K562 (cell line): ENCODE results near the gene LRRC30. TPM values are rescaled to one million over a fixed set of nuclear protein-coding genes. Genes with fewer than 3 reads are reported as not detected.

Experiments used
- ATAC-seq: fragments of 200-7000 bp; cut with Tn5 transposase; 3 replicates; pipeline ENCODE4 v1.9.1; 2020; ENCODE audit warnings: moderate library complexity
- BruUV-seq: library from RNA; stranded (reverse); fragments of 400-500 nt; replicated peaks from 2 replicates; lab custom pipeline; 2021; lab: Mats Ljungman, UMichigan
- CTCF ChIA-PET: fragments of 300-600 bp; formaldehyde crosslinking; extraction: SDS; loops from one replicate; lab custom pipeline; 2021; ENCODE audit warnings: low intra/inter-chr PET ratio; lab: Yijun Ruan, JAX
- POLR2A ChIA-PET: fragments of 300-600, 350-650 bp; sonication (Branson Sonifier 250); formaldehyde crosslinking; extraction: SDS; loops from one replicate; lab custom pipeline; 2021; ENCODE audit warnings: antibody characterized with exemption, inconsistent platforms; lab: Yijun Ruan, JAX
- DNase-seq, 4 experiments: peaks; one replicate each; pipeline versions ENCODE4 v3.0.0 to v3.0.0-alpha.2; 2011 to 2018; ENCODE audit warnings: low spot score in 3 of 4, mixed read lengths in 3 of 4; ENCODE audit errors: extremely low read depth in 1 of 4
- FAIRE-seq: peaks from 2 replicates; lab custom pipeline; 2011; peaks lifted over from hg19 to GRCh38; lab: Jason Lieb, UNC
- H2AFZ ChIP-seq: 2 replicates; pipeline ENCODE4 v1.6.0; 2011; ENCODE audit warnings: low read depth, low read length, control low read depth, inconsistent platforms
- H3K27ac ChIP-seq: fragments of 200-600 bp; 3 replicates; pipeline ENCODE4 v1.8.0; 2011; ENCODE audit warnings: low read depth, mild to moderate bottlenecking, control low read depth, inconsistent platforms, low read length, moderate library complexity, mixed read lengths; ENCODE audit errors: extremely low read depth
- H3K27me3 ChIP-seq, 2 experiments: fragments of 300-600 bp in 1 of 2; 2 replicates in 1 of 2; 3 replicates in 1 of 2; pipeline versions ENCODE4 v1.6.0 to v1.8.0; 2011; ENCODE audit warnings: inconsistent platforms in 2 of 2, low read length in 2 of 2, mild to moderate bottlenecking in 1 of 2, mixed read lengths in 1 of 2, moderate library complexity in 1 of 2; ENCODE audit not compliant: control insufficient read depth in 2 of 2, insufficient read depth in 2 of 2
- H3K36me3 ChIP-seq: fragments of 300-600 bp; 3 replicates; pipeline ENCODE4 v1.8.0; 2011; ENCODE audit warnings: mild to moderate bottlenecking, low read length, inconsistent platforms; ENCODE audit not compliant: control insufficient read depth, insufficient read depth
- H3K4me1 ChIP-seq, 2 experiments: fragments of 200-600 bp in 1 of 2; replicated peaks in 1 of 2; 2 replicates in 1 of 2; 3 replicates in 1 of 2; pipeline versions ENCODE4 v1.5.1 to v1.8.0; 2011; ENCODE audit warnings: inconsistent platforms in 2 of 2, low read length in 2 of 2, mild to moderate bottlenecking in 1 of 2, mixed read lengths in 1 of 2, moderate library complexity in 1 of 2; ENCODE audit not compliant: control insufficient read depth in 2 of 2, insufficient read depth in 2 of 2
- H3K4me2 ChIP-seq: 2 replicates; pipeline ENCODE4 v1.6.1; 2011; ENCODE audit warnings: low read length, control low read depth, inconsistent platforms, mixed read lengths; ENCODE audit not compliant: insufficient read depth
- H3K4me3 ChIP-seq: fragments of 200-600 bp; sonication (generic), shearing (Covaris generic); 2 replicates; pipeline ENCODE4 v1.5.1; 2016; ENCODE audit warnings: control low read depth, inconsistent platforms
- H3K79me2 ChIP-seq: fragments of 200-600 bp; 3 replicates; pipeline ENCODE4 v1.8.0; 2011; ENCODE audit warnings: low read length, inconsistent platforms; ENCODE audit not compliant: control insufficient read depth, insufficient read depth
- H3K9ac ChIP-seq, 2 experiments: 2 replicates each; pipeline versions ENCODE4 v1.6.0 to v1.6.1; 2011; ENCODE audit warnings: low read depth in 2 of 2, low read length in 2 of 2, control low read depth in 1 of 2, inconsistent platforms in 1 of 2, mild to moderate bottlenecking in 1 of 2, mixed read lengths in 1 of 2; ENCODE audit not compliant: insufficient read depth in 1 of 2
- H3K9me1 ChIP-seq: one replicate; pipeline ENCODE4 v1.6.0; 2011; ENCODE audit warnings: inconsistent platforms, mild to moderate bottlenecking, low read length, moderate library complexity; ENCODE audit not compliant: control insufficient read depth, insufficient read depth
- H3K9me3 ChIP-seq: replicated peaks from 2 replicates; pipeline ENCODE4 v1.5.1; 2011; ENCODE audit warnings: low read depth, low read length, inconsistent platforms; ENCODE audit not compliant: control insufficient read depth, insufficient read depth
- H4K20me1 ChIP-seq: replicated peaks from 2 replicates; pipeline ENCODE4 v1.6.1; 2011; ENCODE audit warnings: low read length, inconsistent platforms, mixed read lengths; ENCODE audit not compliant: control insufficient read depth, insufficient read depth
- C11orf30 ChIP-seq: fragments of 450-650 bp; IDR thresholded peaks from 2 replicates; pipeline ENCODE4 v1.6.1; 2016; ENCODE audit warnings: low read depth, mild to moderate bottlenecking
- MAFF ChIP-seq: IDR thresholded peaks from 2 replicates; pipeline ENCODE4 v1.6.1; 2012; ENCODE audit warnings: low read length, improper control_type of control experiment
- MAFG ChIP-seq: fragments of 450-650 bp; conservative IDR thresholded peaks from 2 replicates; pipeline ENCODE4 v1.6.1; 2016; ENCODE audit warnings: missing genetic modification characterization, missing compliant biosample characterization
- PCBP1 ChIP-seq: fragments of 200-400 bp; formaldehyde crosslinking; IDR thresholded peaks from 2 replicates; pipeline ENCODE4 v1.6.1; 2018; ENCODE audit warnings: mild to moderate bottlenecking, low read depth, low read length; ENCODE audit not compliant: poor library complexity, severe bottlenecking
- POLR2H ChIP-seq: IDR thresholded peaks from 2 replicates; pipeline ENCODE4 v1.6.1; 2016; ENCODE audit warnings: missing genetic modification characterization, low read depth, mild to moderate bottlenecking, control low read depth, missing compliant biosample characterization, moderate library complexity
- TFAM ChIP-seq: fragments of 250-450 bp; sonication (Bioruptor Pico); conservative IDR thresholded peaks from 2 replicates; pipeline ENCODE4 v1.5.0; 2021; ENCODE audit warnings: mild to moderate bottlenecking, moderate library complexity
- WGBS: fragments of 100-300 bp; shearing (Covaris generic); methylation state at CpG from one replicate; pipeline ENCODE4 v1.1.6; 2016; ENCODE audit warnings: low coverage, mixed read lengths; ENCODE audit not compliant: insufficient coverage; ENCODE audit errors: missing lambda C conversion rate; 5-methylcytosine and 5-hydroxymethylcytosine counted together
- in situ Hi-C: fragments of 300-500 bp; cut with MboI; formaldehyde crosslinking; loops from 4 replicates; pipeline ENCODE4 v1.15.0; 2018; ENCODE audit warnings: inconsistent platforms, mixed read lengths
- intact Hi-C: fragments of 100-400 bp; cut with micrococcal nuclease; formaldehyde crosslinking; loops from 2 replicates; pipeline ENCODE4 v1.14.2; 2022
- polyA plus RNA-seq, 8 experiments: library from polyadenylated mRNA; depleted of rRNA in 4 of 8; stranded (reverse) in 5 of 8; unstranded in 3 of 8; fragments of >200 nt; fragmentation: Nextera tagmentation in 2 of 8; fragmentation: Illumina TruSeq in 1 of 8; extraction: Ambion mirVana in 2 of 8; extraction: Trizol in 1 of 8; gene quantifications; 2 replicates each; pipeline versions ENCODE4 v1.2.1 to v1.2.3, GENCODE V29; 2011 to 2014; ENCODE audit warnings: inconsistent platforms in 1 of 8, missing spikeins in 1 of 8
- total RNA-seq, 7 experiments: library from RNA; depleted of rRNA in 6 of 7; stranded (reverse); fragments of >200 nt in 6 of 7; fragmentation: Illumina TruSeq in 2 of 7; extraction: Trizol in 2 of 7; gene quantifications; 2 replicates each; pipeline versions ENCODE4 v1.2.1 to v1.2.3, GENCODE V29; 2011 to 2021; ENCODE audit warnings: low replicate concordance in 1 of 7
- TF ChIP-seq, protein P1 (sequence below): fragments of 450-650 bp; formaldehyde crosslinking; IDR thresholded peaks from 2 replicates; pipeline ENCODE4 v1.4.0; 2020; ENCODE audit warnings: mild to moderate bottlenecking, mixed read lengths

Gene LRRC30
- total and polyA plus RNA-seq, 9 of the 15 experiments (the other 6 are each of a cell fraction or from before 2014, with no cell fraction given), result not detected

DNA sequence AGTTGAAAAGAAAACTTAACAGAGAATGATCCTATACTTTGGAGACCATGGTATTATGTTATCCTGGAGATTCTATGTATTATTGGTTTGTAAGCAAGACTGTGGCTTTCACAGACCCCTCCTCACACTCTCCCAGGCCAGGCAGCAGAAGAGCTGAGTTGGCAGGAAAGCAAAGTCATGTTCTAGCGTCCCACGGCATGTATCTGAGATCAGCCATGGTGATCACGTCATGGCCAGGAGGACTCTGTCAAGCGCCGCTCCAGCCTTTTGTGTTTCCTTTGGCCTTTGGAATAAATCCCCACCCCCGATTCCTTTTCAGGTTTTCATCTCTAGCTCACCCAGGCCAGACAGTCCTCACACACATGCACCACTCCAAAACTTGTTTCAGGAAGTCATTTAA, 39.1 kb downstream of the LRRC30 start:
- ChIA-PET POLR2A (interaction anchor here (0.8 kb wide), 1 partner anchor 157 kb away, joined by 3 read pairs; no protein-coding TSS in a partner anchor), CTCF (no interaction called here)
- H3K4me1 ChIP-seq, result no peaks in the 10 kb centered on the region
- no peak overlapping the region for H3K27ac ChIP-seq
- in situ Hi-C loops, result no loop called here
- H3K4me2 ChIP-seq, result no peak overlapping the region
- H4K20me1 ChIP-seq, result no peaks in the 10 kb centered on the region
- no peak overlapping the region for H3K4me3 ChIP-seq
- TF ChIP-seq, protein P1, sequence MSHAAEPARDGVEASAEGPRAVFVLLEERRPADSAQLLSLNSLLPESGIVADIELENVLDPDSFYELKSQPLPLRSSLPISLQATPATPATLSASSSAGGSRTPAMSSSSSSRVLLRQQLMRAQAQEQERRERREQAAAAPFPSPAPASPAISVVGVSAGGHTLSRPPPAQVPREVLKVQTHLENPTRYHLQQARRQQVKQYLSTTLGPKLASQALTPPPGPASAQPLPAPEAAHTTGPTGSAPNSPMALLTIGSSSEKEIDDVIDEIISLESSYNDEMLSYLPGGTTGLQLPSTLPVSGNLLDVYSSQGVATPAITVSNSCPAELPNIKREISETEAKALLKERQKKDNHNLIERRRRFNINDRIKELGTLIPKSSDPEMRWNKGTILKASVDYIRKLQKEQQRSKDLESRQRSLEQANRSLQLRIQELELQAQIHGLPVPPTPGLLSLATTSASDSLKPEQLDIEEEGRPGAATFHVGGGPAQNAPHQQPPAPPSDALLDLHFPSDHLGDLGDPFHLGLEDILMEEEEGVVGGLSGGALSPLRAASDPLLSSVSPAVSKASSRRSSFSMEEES (CRISPR knock-in tag), result no peak
- TF ChIP-seq MAFF (0 out of 2 replicates have a peak, but pooled peaks have one; percentile 7), MAFG (tag) (peak; percentile 43; the same call in 1 of the 2 replicates), POLR2H (tag) (no peak), TFAM (CRISPR knock-in tag) (no peak), C11orf30 (peak; percentile 58), PCBP1 (no peak)
- intact Hi-C loops, result loop anchor here (10.0 kb wide), 1 partner anchor 295 kb away; the partner anchor contains the start of gene PTPRM
- no peak for DNase-seq
- no peak for ATAC-seq
- H3K9ac ChIP-seq, result no peak overlapping the region
- H3K9me3 ChIP-seq, result no peaks in the 10 kb centered on the region
- FAIRE-seq, result no peak
- no peak overlapping the region for H2AFZ ChIP-seq
- no peaks in the 10 kb centered on the region for H3K79me2 ChIP-seq
- H3K9me1 ChIP-seq, result no peaks in the 10 kb centered on the region
- BruUV-seq, result no TSS peak
- peaks cover 0 to 21% of the 10 kb centered on the region in 2 experiments; a peak in 2 of 5 replicates for H3K27me3 ChIP-seq
- no peaks in the 10 kb centered on the region for H3K36me3 ChIP-seq
- WGBS, result 3% methylated on average over 6 of the region's 6 CpGs
